H1 (cell line): ENCODE data around the gene FNDC11. TPM values are rescaled to one million over a fixed set of nuclear protein-coding genes. Genes with fewer than 3 reads are reported as not detected.

Experiments used
- CTCF ChIA-PET: fragments of 300-600 bp; sonication (Branson Sonifier 250); formaldehyde crosslinking; loops from one replicate; lab custom pipeline; 2021; ENCODE audit not compliant: partially characterized antibody; lab: Charles Lee
- POLR2A ChIA-PET: fragments of 300-600 bp; sonication (Branson Sonifier 250); formaldehyde crosslinking; loops from one replicate; lab custom pipeline; 2021; ENCODE audit warnings: inconsistent platforms; ENCODE audit not compliant: partially characterized antibody; lab: Charles Lee
- DNase-seq, 2 experiments: peaks; one replicate each; pipeline versions ENCODE4 v3.0.0 to v3.0.0-alpha.2; 2010 to 2022; ENCODE audit warnings: low spot score in 2 of 2, low read depth in 1 of 2, mixed read lengths in 1 of 2
- FAIRE-seq: peaks from 2 replicates; lab custom pipeline; 2011; peaks lifted over from hg19 to GRCh38; lab: Jason Lieb, UNC
- H2AFZ ChIP-seq: 2 replicates; pipeline ENCODE4 v1.8.1; 2012; ENCODE audit warnings: low read length, inconsistent platforms
- H2AK5ac ChIP-seq: 2 replicates; pipeline ENCODE4 v1.6.1; 2013; ENCODE audit warnings: low read depth, low read length
- H2BK120ac ChIP-seq: replicated peaks from 2 replicates; pipeline ENCODE3; 2013; ENCODE audit warnings: low read depth, low read length, inconsistent platforms
- H2BK12ac ChIP-seq: 2 replicates; pipeline ENCODE4 v1.6.1; 2013; ENCODE audit warnings: low read depth, low read length
- H2BK15ac ChIP-seq: 2 replicates; pipeline ENCODE4 v1.6.1; 2013; ENCODE audit warnings: low read length
- H2BK20ac ChIP-seq: 2 replicates; pipeline ENCODE4 v1.6.1; 2013; ENCODE audit warnings: low read length
- H2BK5ac ChIP-seq: 2 replicates; pipeline ENCODE4 v1.6.1; 2013; ENCODE audit warnings: low read depth, low read length
- H3K14ac ChIP-seq: 2 replicates; pipeline ENCODE4 v1.6.1; 2013; ENCODE audit warnings: inconsistent platforms; ENCODE audit not compliant: insufficient read length
- H3K18ac ChIP-seq: 2 replicates; pipeline ENCODE4 v1.6.1; 2013; ENCODE audit warnings: low read length; ENCODE audit errors: extremely low read depth
- H3K23ac ChIP-seq: 2 replicates; pipeline ENCODE4 v1.6.1; 2013; ENCODE audit warnings: inconsistent platforms; ENCODE audit not compliant: insufficient read length
- H3K23me2 ChIP-seq: 2 replicates; pipeline ENCODE4 v1.6.1; 2013; ENCODE audit warnings: low read depth, low read length
- H3K27ac ChIP-seq: 2 replicates; pipeline ENCODE4 v1.6.1; 2011; ENCODE audit warnings: low read depth, low read length, inconsistent platforms
- H3K27me3 ChIP-seq, 4 experiments: replicated peaks in 1 of 4; 1 replicate in 1 of 4; 2 replicates in 3 of 4; pipeline versions ENCODE4 v1.6.1 to v1.8.1; 2011 to 2013; ENCODE audit warnings: low read length in 3 of 4, mild to moderate bottlenecking in 3 of 4, inconsistent platforms in 2 of 4, mixed read lengths in 2 of 4, moderate library complexity in 1 of 4; ENCODE audit not compliant: control insufficient read depth in 3 of 4, insufficient read depth in 3 of 4; ENCODE audit errors: extremely low read depth in 1 of 4
- H3K36me3 ChIP-seq, 4 experiments: 2 replicates each; pipeline versions ENCODE4 v1.6.1 to v1.8.1; 2011 to 2013; ENCODE audit warnings: mild to moderate bottlenecking in 4 of 4, low read length in 3 of 4, moderate library complexity in 2 of 4, control low read depth in 1 of 4, inconsistent platforms in 1 of 4; ENCODE audit not compliant: insufficient read depth in 4 of 4, control insufficient read depth in 2 of 4
- H3K4ac ChIP-seq: replicated peaks from 2 replicates; pipeline ENCODE3; 2013; ENCODE audit warnings: low read length, low read depth, mixed read lengths, inconsistent platforms; ENCODE audit not compliant: insufficient read length
- H3K4me1 ChIP-seq, 4 experiments: replicated peaks in 1 of 4; 1 replicate in 1 of 4; 2 replicates in 3 of 4; pipeline versions ENCODE4 v1.6.1 to v1.8.1; 2011 to 2013; ENCODE audit warnings: low read length in 3 of 4, inconsistent platforms in 2 of 4, mixed read lengths in 1 of 4; ENCODE audit not compliant: insufficient read depth in 4 of 4, control insufficient read depth in 3 of 4
- H3K4me2 ChIP-seq, 2 experiments: 2 replicates each; pipeline versions ENCODE4 v1.6.1 to v1.8.1; 2011 to 2013; ENCODE audit warnings: low read depth in 2 of 2, low read length in 2 of 2, control low read depth in 1 of 2, inconsistent platforms in 1 of 2, mild to moderate bottlenecking in 1 of 2; ENCODE audit not compliant: insufficient read depth in 1 of 2
- H3K4me3 ChIP-seq, 4 experiments: fragments of 200-600, 300-600 bp in 1 of 4; sonication (generic), shearing (Covaris generic), sonication (Bioruptor Twin) in 1 of 4; 2 replicates each; pipeline versions ENCODE4 v1.5.1 to v1.8.1; 2011 to 2016; ENCODE audit warnings: low read length in 4 of 4, low read depth in 3 of 4, control low read depth in 2 of 4, inconsistent platforms in 2 of 4, mild to moderate bottlenecking in 2 of 4, mixed read lengths in 1 of 4, moderate library complexity in 1 of 4; ENCODE audit not compliant: insufficient read depth in 2 of 4; ENCODE audit errors: extremely low read depth in 1 of 4
- H3K56ac ChIP-seq: replicated peaks from 2 replicates; pipeline ENCODE3; 2013; ENCODE audit warnings: low read depth, mild to moderate bottlenecking, mixed read lengths, low read length, inconsistent platforms; ENCODE audit not compliant: insufficient read length
- H3K79me1 ChIP-seq: 2 replicates; pipeline ENCODE4 v1.6.1; 2013; ENCODE audit warnings: low read depth, low read length, control low read depth
- H3K79me2 ChIP-seq, 2 experiments: 2 replicates each; pipeline versions ENCODE4 v1.6.1 to v1.8.1; 2012 to 2013; ENCODE audit warnings: low read length in 2 of 2, mild to moderate bottlenecking in 2 of 2, inconsistent platforms in 1 of 2; ENCODE audit not compliant: insufficient read depth in 2 of 2, control insufficient read depth in 1 of 2
- H3K9ac ChIP-seq, 4 experiments: replicated peaks in 1 of 4; 1 replicate in 1 of 4; 2 replicates in 3 of 4; pipeline versions ENCODE4 v1.6.1 to v1.8.1; 2011 to 2013; ENCODE audit warnings: low read depth in 3 of 4, low read length in 3 of 4, control low read depth in 2 of 4, mild to moderate bottlenecking in 2 of 4, moderate library complexity in 2 of 4, inconsistent platforms in 1 of 4; ENCODE audit errors: extremely low read depth in 1 of 4
- H3K9me3 ChIP-seq, 2 experiments: 2 replicates each; pipeline versions ENCODE4 v1.6.1 to v1.8.1; 2012 to 2013; ENCODE audit warnings: mild to moderate bottlenecking in 2 of 2, moderate library complexity in 2 of 2, control low read depth in 1 of 2, inconsistent platforms in 1 of 2, low read depth in 1 of 2, low read length in 1 of 2, mixed read lengths in 1 of 2; ENCODE audit not compliant: insufficient read depth in 2 of 2
- H4K20me1 ChIP-seq, 2 experiments: replicated peaks in 1 of 2; 2 replicates each; pipeline versions ENCODE3 to v1.8.1; 2011 to 2013; ENCODE audit warnings: inconsistent platforms in 2 of 2, low read length in 2 of 2, mild to moderate bottlenecking in 1 of 2; ENCODE audit not compliant: insufficient read depth in 2 of 2, control insufficient read depth in 1 of 2
- H4K5ac ChIP-seq: 2 replicates; pipeline ENCODE4 v1.6.1; 2013; ENCODE audit warnings: low read length, low read depth, mixed read lengths, inconsistent platforms; ENCODE audit not compliant: insufficient read length
- H4K8ac ChIP-seq: 2 replicates; pipeline ENCODE4 v1.8.0; 2013; ENCODE audit warnings: mild to moderate bottlenecking, moderate library complexity, low read length, inconsistent platforms; ENCODE audit not compliant: insufficient read depth; ENCODE audit errors: extremely low read depth
- H4K91ac ChIP-seq: replicated peaks from 2 replicates; pipeline ENCODE3; 2013; ENCODE audit warnings: low read length, mixed read lengths, inconsistent platforms; ENCODE audit not compliant: insufficient read length
- BRCA1 ChIP-seq: IDR thresholded peaks from 2 replicates; pipeline ENCODE4 v1.6.1; 2012; ENCODE audit warnings: low read depth, low read length, improper control_type of control experiment
- CBX8 ChIP-seq: fragments of 300-800, 300-1000 bp; sonication (generic); IDR thresholded peaks from 2 replicates; pipeline ENCODE4 v1.7.1; 2016; ENCODE audit warnings: low read depth, low read length, borderline replicate concordance
- HDAC2 ChIP-seq, 2 experiments: fragments of 300-600 bp in 1 of 2; sonication (generic) in 1 of 2; IDR thresholded peaks; 2 replicates each; pipeline ENCODE4 v1.6.1; 2011 to 2012; ENCODE audit warnings: low read depth in 2 of 2, low read length in 2 of 2, mild to moderate bottlenecking in 2 of 2, moderate library complexity in 2 of 2, borderline replicate concordance in 1 of 2, inconsistent platforms in 1 of 2
- POLR2A ChIP-seq, 2 experiments: IDR thresholded peaks; 1 replicate in 1 of 2; 2 replicates in 1 of 2; pipeline ENCODE4 v1.6.1; 2011; ENCODE audit warnings: low read depth in 2 of 2, low read length in 2 of 2, mild to moderate bottlenecking in 2 of 2; ENCODE audit errors: control extremely low read depth in 1 of 2
- POLR2AphosphoS5 ChIP-seq: IDR thresholded peaks from 2 replicates; pipeline ENCODE4 v1.6.1; 2011; ENCODE audit warnings: low read depth, low read length
- SIX5 ChIP-seq: IDR thresholded peaks from 2 replicates; pipeline ENCODE4 v1.6.1; 2011; ENCODE audit warnings: mild to moderate bottlenecking, low read depth, low read length
- SP4 ChIP-seq: IDR thresholded peaks from 2 replicates; pipeline ENCODE4 v1.6.1; 2012; ENCODE audit warnings: low read length, inconsistent platforms
- SUZ12 ChIP-seq: fragments of 200-600 bp; sonication (generic); IDR thresholded peaks from 2 replicates; pipeline ENCODE4 v1.6.1; 2012; ENCODE audit warnings: mild to moderate bottlenecking, inconsistent platforms, low read length, moderate library complexity, mixed read lengths
- TCF12 ChIP-seq: IDR thresholded peaks from 2 replicates; pipeline ENCODE4 v1.6.1; 2011; ENCODE audit warnings: low read depth, mild to moderate bottlenecking, low read length
- WGBS, 2 experiments: shearing (Covaris generic) in 1 of 2; methylation state at CpG; one replicate each; pipeline versions ENCODE4 v1.1.6 to v1.1.7; 2013 to 2015; ENCODE audit warnings: low lambda C conversion rate in 2 of 2, mixed read lengths in 2 of 2, inconsistent platforms in 1 of 2, low coverage in 1 of 2, missing lambda C conversion rate in 1 of 2; ENCODE audit not compliant: insufficient replicate concordance in 2 of 2, insufficient coverage in 1 of 2, insufficient read length in 1 of 2; ENCODE audit errors: extremely low coverage in 1 of 2, missing lambda C conversion rate in 1 of 2; 5-methylcytosine and 5-hydroxymethylcytosine counted together
- polyA plus RNA-seq, 7 experiments: library from polyadenylated mRNA; depleted of rRNA in 3 of 7; stranded (reverse) in 5 of 7; unstranded in 2 of 7; fragments of >200 nt in 5 of 7; fragments of 200-250 nt in 2 of 7; gene quantifications; 1 replicate in 5 of 7; 2 replicates in 1 of 7; 4 replicates in 1 of 7; pipeline versions ENCODE4 v1.2.1 to v1.2.3, GENCODE V29; 2011 to 2013; ENCODE audit warnings: missing spikeins in 2 of 7, mixed read lengths in 2 of 7
- total RNA-seq: library from RNA; stranded (reverse); fragmentation: NEBNext Ultra II Directional; extraction: Animal tissue kit (Norgen Biotek cat#: 25700); gene quantifications from 2 replicates; pipeline ENCODE4 v1.2.1, GENCODE V29; 2021
- TF ChIP-seq, protein P1 (sequence below): IDR thresholded peaks from 2 replicates; pipeline ENCODE4 v1.6.1; 2011; ENCODE audit warnings: low read depth, mild to moderate bottlenecking, low read length; ENCODE audit not compliant: insufficient read depth
- TF ChIP-seq, protein P2 (sequence below): IDR thresholded peaks from 2 replicates; pipeline ENCODE4 v1.6.1; 2011; ENCODE audit warnings: low read length, improper control_type of control experiment

The FNDC11 gene
- total and polyA plus RNA-seq, 2 of the 8 experiments (the other 6 are each of a cell fraction or from before 2014, with no cell fraction given): 2.6 to 8.8 TPM

DNA sequence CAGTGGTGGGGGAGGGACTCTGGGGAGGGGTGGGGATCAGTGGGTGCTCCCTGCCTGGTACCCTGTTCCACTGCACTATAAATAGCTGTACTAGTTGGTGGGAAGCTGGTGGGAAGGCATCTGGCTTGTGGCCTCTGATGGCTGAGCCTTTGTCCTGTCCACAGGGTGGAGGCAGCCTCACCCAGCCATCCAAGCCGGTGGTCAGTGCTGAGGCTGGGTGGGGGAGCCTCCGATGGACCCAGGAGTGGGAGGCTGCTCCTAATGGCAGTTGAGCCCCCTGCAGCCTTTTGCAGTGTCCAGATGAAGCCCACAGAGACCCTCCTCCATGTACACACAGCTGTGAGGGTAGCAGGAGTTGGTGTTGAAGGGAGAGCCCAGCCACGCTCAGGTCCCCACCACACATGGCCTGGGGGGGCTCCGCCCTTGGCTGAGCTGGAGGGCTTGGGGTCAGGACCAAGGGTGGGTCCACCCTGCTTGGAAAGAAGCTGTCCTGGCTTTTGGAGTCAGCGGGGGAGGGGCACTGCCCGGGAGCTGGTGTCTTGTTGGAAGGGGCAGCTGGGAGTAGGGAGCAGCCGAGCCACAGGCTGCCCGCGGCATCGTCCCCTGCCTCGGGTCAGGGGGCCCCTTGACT, 30.9 kb upstream of the FNDC11 start:
- 91% methylated on average over 11 of the region's 11 CpGs; no CpG with 5 or more reads in 1 of the 2 experiments for WGBS, 2 experiments
- no peak overlapping the region for H3K56ac ChIP-seq
- no peak overlapping the region for H2AFZ ChIP-seq
- H2BK12ac ChIP-seq: no peak overlapping the region
- peaks cover 3 to 18% of the 10 kb centered on the region in 2 experiments for H4K20me1 ChIP-seq
- no peak overlapping the region for H3K4me2 ChIP-seq
- H3K23me2 ChIP-seq: peaks cover 17% of the 10 kb centered on the region; the same call in 1 of the 2 replicates
- no peak for DNase-seq
- H3K4me3 ChIP-seq: no peak overlapping the region
- peaks cover 0 to 21% (median 10%) of the 10 kb centered on the region in 4 experiments; a peak in 5 of 7 replicates for H3K4me1 ChIP-seq
- H3K23ac ChIP-seq: no peak overlapping the region
- no peak overlapping the region for H3K14ac ChIP-seq
- no peak overlapping the region for H2BK15ac ChIP-seq
- peaks cover 0 to 6% (median 0%) of the 10 kb centered on the region in 4 experiments; a peak in 2 of 7 replicates for H3K27me3 ChIP-seq
- no peak overlapping the region for H4K91ac ChIP-seq
- no peak overlapping the region for H3K4ac ChIP-seq
- H3K9ac ChIP-seq: no peak overlapping the region; a peak in 1 of 7 replicates
- no peak overlapping the region for H4K8ac ChIP-seq
- H2AK5ac ChIP-seq: no peak overlapping the region
- no peak overlapping the region for H4K5ac ChIP-seq
- no peak overlapping the region for H2BK120ac ChIP-seq
- no peak overlapping the region for H3K18ac ChIP-seq
- H3K79me1 ChIP-seq: peaks cover 7% of the 10 kb centered on the region; the same call in 1 of the 2 replicates
- no peak for FAIRE-seq
- peaks cover 0 to 14% (median 0%) of the 10 kb centered on the region in 4 experiments; a peak in 2 of 8 replicates for H3K36me3 ChIP-seq
- no peak overlapping the region for H2BK5ac ChIP-seq
- ChIA-PET POLR2A (interaction anchor here (0.8 to 4.6 kb wide), 11 partner anchors 9 to 342 kb away, joined by 3 to 59 read pairs (median 5); partner anchors contain the start of genes GMEB2, PTK6 and TPD52L2), CTCF (interaction anchor here (0.9 to 4.2 kb wide), 7 partner anchors 9 to 457 kb away, joined by 3 to 28 read pairs (median 4); partner anchors contain the start of genes PRPF6 and PTK6)
- H3K9me3 ChIP-seq: no peaks in the 10 kb centered on the region
- H3K79me2 ChIP-seq: peaks cover 0 to 4% of the 10 kb centered on the region in 2 experiments; a peak in 1 of 4 replicates
- H3K27ac ChIP-seq: no peak overlapping the region
- no peak overlapping the region for H2BK20ac ChIP-seq
- TF ChIP-seq CBX8: no peak
- TF ChIP-seq, protein P1, sequence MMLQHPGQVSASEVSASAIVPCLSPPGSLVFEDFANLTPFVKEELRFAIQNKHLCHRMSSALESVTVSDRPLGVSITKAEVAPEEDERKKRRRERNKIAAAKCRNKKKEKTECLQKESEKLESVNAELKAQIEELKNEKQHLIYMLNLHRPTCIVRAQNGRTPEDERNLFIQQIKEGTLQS: no peak
- TF ChIP-seq, protein P2, sequence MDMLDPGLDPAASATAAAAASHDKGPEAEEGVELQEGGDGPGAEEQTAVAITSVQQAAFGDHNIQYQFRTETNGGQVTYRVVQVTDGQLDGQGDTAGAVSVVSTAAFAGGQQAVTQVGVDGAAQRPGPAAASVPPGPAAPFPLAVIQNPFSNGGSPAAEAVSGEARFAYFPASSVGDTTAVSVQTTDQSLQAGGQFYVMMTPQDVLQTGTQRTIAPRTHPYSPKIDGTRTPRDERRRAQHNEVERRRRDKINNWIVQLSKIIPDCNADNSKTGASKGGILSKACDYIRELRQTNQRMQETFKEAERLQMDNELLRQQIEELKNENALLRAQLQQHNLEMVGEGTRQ: no peak
- peak; percentile 57 for TF ChIP-seq POLR2AphosphoS5
- no peak for TF ChIP-seq TCF12
- no peak for TF ChIP-seq SIX5
- TF ChIP-seq SP4: no peak
- TF ChIP-seq SUZ12: no peak
- TF ChIP-seq BRCA1: no peak
- peak; percentile 15 to 40; a peak in 2 of 3 replicates for TF ChIP-seq POLR2A (IDR thresholded peaks at IDR 0.05; ENCODE audit: control extremely low read depth in 1 of 2, low read depth in 2 of 2, low read length in 2 of 2)
- TF ChIP-seq HDAC2 (IDR thresholded peaks at IDR 0.05; ENCODE audit: borderline replicate concordance in 1 of 2, low read depth in 2 of 2, low read length in 2 of 2): no peak
